Daoy (cell line): Measurements from ENCODE around the gene RNLS. TPM values are rescaled to one million over a fixed set of nuclear protein-coding genes. Genes with fewer than 3 reads are reported as not detected.

ENCODE experiments used
- DNase-seq: peaks from one replicate; pipeline ENCODE4 v3.0.0-alpha.2; 2015; ENCODE audit warnings: low read depth
- total RNA-seq: library from RNA; depleted of rRNA; stranded (reverse); fragments of >200 nt; shearing (Covaris generic); gene quantifications from 2 replicates; pipeline ENCODE4 v1.2.3, GENCODE V29; 2014

The RNLS gene
- total RNA-seq, 1 experiment from 2014 or later: 13.9 TPM

DNA sequence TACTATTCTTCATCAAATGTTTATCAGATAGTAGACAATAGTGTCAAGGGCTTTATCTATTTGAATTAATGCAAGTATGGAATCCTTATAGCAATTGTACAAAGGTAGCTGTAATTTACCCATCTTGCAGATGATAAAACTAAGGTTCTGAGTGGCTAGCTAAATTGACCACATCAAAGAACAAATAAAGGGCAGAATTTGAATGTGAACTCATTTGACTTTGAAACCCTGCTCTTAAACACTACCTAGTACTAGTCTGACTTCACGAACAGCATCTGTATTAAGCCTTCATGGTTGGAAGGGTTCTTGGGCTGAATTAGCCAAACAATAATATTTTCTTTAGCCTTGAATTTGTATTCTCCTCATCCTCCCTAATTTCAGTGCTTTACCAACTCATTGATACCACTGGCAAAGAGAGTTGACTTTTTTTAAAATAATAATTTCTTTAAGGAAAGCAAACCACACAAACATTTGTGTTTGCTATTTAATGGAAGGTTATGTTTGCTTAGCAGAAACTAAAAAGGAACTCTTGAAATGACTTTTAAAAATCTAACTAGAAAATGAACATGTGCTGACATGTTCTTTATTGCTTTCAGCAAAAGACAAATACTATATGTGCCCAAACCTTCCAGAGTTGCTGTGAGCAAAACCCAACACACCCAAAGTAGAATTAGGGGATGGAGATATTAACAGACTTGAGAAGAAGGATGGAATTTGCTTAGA is 322.6 kb downstream of the RNLS start:
- DNase-seq: no peak

DNA sequence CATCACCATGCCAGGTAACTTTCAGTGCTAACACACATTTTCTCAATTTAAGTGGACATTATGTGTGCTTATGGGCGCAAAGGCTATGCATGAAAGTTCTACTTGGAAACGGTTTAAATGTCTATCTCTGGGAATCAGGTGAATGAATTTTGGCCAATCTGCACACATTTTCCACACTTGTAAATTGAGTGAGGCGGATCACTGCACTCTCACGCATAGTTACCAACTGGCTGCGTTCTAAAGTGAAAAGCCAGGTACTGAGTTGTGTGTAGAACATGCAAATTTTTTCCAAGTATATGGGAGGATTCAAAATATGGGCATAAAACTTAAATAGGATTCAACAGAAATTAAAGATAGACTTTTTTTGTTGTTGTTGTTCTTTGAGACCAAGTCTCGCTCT is 323.7 kb downstream of the RNLS start:
- DNase-seq: no peak

DNA sequence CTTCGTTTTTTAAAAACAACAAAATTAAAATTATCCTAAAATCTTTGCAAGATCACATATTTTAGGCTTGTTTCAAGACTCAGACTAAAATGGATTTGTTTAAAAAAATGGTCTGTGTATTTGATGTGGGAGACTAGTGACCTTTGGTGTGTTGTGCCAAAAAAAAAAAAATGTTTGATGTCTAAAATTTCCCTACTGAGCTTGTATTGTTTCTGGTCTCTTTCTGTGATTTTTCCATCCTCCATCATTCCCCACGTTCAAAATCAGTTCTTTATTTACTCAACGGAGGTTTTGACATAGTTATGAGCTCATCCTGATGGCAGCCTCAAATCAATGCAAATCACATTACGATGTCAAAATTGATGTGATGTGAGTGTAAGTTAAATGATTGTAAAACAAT is 326.2 kb downstream of the RNLS start:
- DNase-seq: no peak

DNA sequence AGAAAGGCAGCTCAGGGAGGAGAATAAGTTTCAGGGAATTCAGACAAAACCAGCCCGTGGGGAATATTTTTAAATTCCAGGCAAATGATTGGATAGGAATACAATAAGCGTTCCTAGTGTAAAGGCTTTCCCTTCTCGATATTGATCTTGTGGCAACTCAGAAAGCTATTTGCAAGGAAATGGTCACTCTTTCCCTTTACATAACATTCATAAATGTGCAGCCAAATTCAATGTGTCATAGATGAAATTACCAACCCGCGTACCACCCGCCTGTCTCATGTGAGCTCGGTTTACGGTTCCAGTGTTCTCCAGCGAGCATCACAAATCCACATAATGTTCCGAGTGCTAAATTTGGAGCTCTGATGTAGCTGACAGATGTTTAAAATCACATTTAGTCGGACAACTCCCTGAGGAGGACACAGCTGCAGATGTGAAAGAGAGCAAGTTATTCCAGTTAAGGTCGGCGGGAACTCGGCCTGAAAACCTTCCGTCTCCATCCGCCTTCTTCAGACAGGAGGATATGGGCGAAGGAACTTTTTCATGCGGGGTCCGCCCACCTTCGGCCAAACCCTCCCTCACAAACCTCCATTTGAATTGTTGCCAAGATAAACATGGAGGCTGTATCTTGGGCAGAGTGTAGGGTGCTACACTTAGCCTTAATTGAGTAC is 327.0 kb downstream of the RNLS start:
- DNase-seq: no peak

DNA sequence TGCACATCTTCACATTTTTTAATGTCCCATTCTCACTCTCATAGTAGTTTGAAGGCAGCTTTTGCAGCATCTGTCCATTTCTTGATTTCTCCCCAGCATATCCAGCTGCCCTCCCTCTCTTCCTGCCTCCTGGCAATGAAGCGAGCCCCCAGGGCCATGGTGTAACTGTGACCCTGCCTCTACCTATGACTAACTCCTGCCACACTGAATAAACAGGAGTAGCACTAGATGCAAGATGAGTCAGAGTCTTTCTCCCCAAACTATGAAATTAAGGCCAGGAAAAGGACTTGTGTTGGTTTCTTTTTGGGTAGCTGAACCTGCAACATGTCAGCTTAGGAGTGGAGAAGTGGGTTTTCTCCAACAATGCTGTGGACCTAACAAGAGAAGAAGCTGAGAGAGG is 329.0 kb downstream of the RNLS start:
- DNase-seq: peak; percentile 89

DNA sequence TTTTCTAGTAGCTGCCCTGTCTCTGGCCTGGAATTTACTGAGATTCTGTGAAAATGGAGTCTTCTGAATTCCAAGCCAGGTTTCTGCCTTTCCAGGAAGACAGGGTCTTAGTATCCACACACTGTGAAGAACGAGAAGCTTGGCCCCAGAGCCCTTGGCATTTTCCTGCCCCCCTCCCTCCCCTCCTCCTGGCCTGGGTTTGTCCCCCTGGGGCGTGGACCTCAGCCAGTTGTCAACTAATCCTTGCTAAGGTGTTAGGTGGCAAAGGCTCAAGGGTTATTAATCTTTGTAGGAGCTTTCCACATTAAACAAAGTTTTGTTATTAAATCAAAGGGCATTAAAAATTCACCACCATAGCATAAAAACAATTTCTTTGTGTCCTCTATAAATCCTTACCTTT is 329.5 kb downstream of the RNLS start:
- peak; percentile 44 for DNase-seq

DNA sequence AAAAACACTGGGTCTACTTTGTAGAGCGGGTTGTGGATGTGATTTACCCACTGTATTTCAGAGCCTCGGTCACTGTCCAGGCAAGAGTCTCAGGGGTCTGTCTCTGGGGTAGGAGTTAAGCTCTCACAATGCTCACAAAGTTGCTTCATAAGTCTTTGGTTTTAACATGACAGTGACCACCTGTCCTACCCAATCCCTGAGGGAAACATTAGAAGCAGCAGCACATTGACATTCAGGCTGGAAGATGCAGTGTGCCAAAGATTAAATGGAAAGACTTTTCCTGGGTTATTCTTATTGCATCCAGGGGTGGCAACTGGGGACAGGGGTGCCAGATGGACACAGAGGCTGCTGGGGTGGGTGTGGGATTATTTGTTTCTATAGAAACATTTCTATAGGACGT is 330.0 kb downstream of the RNLS start:
- DNase-seq: no peak

DNA sequence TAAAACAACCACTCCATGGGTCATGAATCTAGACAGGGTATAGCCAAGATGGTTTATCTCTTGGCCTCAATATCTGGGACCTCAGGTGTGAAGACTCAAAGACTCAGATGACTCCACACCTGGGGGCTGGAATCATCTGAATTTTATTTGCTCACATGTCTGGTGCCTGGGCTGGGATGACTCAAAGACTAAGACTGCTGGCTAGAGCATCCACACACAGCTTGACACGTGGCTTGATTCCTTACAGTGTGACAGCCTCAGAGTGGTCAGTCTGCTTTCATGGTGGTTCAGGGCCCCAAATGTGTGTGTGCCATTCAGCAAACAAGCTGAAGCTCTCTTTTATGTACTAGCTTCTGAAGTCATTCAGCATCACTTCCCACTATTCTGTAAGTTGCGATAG is 333.7 kb downstream of the RNLS start:
- no peak for DNase-seq

DNA sequence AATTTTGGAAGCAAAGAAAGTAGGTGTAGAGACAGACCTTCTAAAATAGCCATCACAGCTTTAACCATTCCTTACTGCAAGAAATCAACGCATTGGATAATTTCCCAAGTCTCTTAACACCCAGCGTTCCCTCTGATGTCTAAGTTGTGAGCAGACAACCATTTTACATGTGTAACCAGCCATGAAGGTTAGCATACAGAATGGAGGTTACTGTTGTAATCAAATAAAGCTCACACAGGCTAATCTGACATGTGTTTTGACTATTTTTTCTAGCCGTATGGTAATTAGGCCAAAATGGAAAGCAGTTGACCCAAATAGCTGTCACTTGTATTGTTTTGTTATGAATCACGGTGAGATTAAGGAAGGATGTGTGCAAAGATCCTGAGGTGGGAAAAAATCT is 336.4 kb downstream of the RNLS start:
- no peak for DNase-seq

DNA sequence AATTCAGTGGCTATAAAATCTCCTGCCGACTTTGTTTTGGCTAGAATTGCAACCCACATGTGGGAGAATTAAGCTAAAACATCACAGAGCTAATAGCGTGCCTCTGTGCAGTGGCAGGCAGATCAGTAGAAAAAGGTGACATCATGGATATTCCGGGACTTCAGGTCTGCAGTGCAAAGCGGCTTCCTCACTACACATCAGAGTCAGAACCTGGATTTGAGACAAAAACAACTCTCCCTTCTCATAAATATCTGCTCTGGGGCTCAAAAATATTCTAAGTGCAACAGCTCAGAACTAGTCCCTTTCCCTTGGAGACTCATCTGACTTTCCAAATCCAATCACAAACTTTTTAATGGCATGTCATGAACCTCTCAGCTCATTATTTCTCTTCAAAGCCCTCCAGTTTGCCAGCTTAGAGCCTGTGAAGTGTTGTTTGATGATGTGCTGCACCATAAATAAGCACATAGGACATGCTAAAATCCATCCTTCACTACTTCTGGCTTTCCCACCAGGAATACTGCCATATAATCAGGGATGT is 337.1 kb downstream of the RNLS start:
- DNase-seq: peak; percentile 78

DNA sequence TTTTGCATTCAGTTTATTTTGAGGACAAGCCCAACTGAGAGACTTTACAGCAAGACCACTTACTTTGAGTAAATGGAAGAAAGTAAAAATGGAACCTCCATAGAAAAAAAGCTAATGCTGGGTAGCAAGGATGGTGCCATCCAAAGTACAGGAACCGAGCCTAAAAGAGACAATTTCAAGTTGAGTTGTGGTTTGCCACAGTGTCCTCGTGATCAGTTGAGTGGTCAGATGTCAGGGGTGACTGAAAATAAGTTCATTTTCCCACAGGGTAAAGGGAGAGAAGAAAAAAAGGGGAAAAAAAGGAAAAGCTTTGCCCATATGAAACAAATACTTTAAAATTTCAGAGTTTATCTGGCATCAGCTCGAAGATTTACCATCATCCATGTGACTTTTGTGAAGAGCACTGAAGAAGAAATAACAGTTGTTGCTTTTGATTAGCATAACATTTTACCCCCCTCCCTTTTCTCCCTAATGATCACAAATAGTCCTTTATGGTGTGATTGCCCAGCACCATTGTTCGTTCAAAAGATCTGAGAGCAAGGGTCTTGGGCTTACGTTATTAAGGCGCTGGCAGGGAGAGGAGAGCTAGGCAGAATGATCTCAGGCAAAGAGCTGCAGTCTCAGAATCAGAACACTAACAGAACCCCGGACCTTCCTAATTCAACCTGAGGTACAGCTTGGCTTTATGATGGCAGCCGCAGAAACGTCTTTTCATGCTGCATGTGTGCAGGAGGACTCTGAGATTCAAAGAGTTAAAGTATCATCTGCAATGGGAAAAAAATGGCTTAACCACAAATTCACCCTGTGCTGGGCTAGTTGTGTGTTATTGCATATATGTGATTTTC is 338.1 kb downstream of the RNLS start:
- no peak for DNase-seq

DNA sequence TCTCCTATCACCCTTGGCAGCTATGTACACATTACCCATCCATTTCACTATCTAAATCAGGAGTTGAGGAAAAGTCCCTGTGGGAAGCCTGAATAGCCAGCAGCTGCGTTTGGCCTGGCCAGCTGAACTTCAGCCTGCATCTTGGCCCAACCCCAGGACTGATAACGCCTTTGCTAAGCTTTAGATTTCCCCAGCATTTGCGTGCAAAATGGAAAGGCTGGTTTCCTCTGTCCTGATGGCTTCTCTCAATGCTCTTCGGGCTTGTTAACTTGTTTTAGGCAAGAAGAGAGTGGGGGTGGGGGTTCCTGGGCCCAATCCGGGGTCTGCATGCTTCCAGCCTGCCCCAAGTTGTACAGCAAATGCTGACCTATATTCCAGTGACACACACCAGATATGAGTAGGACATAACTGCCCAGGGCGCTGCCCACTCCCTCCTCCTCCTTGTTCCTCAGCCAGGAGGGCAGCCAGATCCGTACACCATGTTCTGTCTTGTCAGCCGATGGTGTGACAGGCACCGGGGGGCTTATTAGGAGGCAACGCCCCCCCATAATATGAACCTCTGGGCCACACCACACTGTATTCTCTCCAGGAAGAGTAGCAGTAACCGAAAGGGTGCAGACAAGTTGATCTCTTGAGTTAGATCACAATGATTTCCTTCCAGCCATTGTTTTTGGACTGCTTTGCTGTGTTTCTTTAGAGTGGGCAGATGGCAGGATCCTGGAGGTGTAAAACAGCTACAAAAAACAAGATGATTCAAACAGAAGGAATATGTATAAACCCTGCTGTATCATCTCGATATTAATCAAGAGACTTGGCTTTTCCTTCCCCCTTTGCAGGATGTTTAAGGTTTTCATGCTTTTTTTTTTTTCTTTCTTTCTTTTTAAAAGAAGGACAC is 339.0 kb downstream of the RNLS start:
- DNase-seq: peak; percentile 57

DNA sequence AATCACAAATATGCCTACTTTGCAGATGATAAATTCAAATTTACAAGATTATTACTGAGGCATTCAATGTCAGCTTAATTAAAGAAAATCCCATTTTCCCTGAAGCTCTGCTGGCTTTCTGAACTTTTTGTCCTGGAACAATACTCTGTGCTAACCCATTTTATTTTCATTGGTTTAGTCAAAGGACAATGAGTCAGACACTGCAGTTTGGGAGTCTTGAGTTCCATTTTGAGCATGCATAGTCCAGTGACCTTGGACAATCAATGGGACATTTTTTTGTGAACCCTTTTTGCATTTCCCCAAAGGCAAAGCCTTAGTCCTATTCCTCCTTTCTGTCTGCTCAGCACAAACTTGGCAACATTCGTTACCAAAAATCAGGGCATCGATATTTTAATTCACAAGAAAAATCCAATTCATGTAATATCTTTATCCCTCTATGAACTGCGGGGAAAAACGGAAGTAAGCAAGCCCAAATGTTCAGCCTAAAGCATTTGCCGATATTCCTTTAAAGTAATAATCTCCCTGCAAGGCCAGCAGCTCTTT is 339.8 kb downstream of the RNLS start:
- no peak for DNase-seq

DNA sequence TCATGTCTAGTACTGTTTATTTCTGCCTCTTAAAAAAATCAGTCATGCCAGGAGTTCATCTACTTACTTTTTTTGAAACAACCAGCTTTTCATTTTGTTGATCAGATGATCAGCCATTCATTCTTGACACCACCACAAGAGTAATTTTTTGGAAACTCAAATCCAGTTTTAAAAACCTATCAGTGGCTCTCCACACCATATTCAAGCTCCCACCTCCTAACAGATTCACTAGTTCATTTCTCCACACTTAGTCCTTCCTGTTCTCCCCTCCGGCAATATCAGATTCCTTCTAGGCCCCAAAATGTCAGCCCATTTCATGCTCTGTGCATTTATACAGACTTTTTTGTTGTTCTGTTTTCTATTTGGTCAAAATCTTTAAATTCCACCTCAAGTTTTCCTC is 341.6 kb downstream of the RNLS start:
- DNase-seq: no peak

DNA sequence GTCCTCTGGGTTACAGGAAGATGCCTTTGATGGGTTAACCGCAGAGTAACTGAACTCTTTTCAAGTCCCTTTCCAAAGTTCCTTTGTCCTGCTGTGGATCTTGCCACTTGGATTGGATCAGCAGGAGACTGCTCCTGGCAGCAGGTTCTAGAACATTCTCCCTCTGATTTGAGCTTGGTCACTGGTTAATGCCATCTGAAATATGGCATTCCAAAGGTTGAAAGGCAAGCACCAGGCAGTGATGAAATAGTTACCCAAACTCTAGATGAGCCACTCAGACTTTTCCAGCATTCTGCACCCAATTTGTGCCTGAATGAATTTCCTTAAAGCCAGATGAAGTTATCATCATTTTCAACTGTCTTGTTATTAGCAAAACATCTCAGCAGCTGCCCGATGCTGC is 343.9 kb downstream of the RNLS start:
- no peak for DNase-seq

DNA sequence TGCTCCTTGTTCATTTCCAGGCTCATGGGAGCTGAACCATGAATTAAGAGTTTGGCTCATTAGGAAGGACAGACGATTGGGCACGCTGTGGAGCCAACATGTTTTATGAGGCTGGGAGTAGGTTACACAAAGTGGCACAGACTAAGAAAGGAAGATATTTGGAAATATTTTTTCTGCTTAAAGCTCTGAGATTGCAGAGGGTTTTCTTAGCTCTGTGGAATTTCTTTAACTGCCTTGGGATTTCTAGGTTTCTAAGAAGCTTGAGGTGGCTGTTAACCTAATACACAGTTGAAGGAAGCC is 344.6 kb downstream of the RNLS start:
- DNase-seq: no peak

DNA sequence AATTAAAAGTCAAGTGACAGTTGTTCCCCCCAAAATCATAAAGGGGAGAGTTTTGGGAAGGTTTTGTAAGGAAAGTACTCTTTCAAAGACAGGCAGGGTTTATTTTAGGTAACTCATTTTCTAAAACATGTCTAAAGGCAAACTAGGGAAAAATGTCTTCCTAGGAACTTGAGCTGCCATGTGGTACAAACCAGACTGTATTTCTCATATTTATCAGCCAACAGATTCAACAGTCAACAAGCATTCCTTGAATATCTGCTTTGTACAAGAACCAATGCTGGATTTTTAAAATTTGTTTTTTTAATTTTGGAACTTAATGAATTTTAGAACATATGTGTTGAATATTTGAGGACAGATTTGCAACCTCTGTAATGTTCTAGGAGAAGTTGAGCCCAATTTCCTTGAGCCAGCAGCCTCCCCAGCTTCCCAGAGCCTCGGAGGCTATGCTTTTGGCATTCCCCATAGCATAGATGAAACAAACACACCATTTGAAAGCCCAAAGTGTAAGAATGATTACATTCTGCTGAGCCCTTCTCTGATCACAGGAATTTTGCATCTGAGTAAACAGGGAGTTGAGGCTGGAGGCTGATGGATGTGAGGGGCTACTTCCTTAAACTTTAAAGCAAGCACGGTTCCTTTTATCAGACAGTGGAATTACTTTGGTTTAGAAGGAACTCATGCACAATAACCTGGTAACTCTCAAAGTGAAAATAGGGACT is 345.1 kb downstream of the RNLS start:
- DNase-seq: no peak

DNA sequence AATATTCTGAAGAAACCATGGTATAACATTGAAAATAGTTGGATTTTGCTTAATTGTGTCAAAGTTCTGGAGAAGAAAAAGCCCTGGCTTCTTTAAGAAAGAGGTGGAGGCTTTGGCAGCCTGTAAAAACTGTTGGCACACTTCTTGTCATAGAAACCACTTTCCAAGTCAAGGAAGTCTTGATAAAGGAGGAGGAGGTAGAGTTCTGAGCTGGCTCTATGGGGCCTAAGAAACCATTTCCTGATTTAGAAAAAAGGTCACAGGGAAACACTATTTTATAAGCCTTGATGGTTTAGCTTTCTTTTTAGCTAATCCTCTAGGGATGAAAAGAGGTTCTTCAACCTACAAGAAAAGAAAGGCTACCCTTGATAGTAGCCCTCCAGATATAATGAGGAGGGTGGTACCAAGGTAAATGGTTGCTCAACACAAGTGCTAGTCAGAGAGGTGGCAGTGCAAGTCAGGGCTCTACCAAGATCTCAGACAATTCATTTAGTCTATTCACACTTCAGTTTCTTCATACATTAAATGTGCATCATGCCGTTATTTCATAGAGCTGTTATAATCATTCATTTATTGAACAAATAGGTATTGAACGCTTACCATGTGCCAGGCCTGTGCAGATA is 346.9 kb downstream of the RNLS start:
- no peak for DNase-seq

DNA sequence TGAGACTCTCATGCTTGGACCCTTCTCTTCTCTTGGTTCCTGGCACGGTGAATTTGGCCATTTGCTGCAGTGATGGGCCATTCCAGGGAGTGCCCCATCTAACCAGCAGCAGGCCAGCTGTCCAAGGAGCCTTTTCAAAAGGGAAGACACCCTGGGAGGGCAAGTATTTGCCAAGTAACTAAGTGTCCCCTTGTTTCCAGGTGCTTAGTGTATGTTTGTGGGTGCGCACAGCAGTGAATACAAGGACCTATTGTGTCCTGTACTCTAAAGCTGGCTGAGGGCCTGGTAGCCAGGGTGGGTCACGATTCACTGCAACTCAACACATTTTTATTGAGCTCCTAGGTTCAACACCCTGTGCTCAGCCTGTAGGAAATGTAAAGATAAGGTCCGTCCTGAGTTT is 348.8 kb downstream of the RNLS start:
- DNase-seq: no peak

DNA sequence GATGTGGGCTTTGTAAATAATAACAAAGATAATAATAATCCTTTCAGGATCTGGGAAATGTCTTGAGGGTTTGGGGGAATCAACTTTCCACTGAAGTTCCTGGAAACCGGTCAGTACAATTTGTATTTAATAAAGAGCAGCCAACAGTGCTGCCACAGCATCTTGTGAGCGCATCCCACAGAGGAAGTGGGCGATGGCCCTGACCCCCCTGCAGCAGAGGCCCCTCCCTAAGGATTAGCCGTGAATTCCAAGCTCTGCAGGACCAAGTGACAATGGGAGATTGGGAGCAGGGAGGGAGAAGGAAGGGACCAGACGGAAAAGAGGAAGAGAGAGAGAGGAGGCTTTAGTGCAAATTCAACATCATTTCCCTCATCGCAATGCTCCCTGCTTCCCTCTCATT is 349.2 kb downstream of the RNLS start:
- DNase-seq: no peak
